ENCODE measurements around the gene ALOX15.
"Not testable (repeated sequence)": the region's sequence is repeated elsewhere in the genome, so short reads cannot be mapped to it uniquely, and the experiment has no call there.

Gene ALOX15

GRCh38 chr17:4641297-4642195, at the start of gene ALOX15:
Gene ALOX15 (minus strand): TSS chr17:4641678. CDS start chr17:4641651, 27 bp downstream.
- DNase-seq (ENCODE audit: extremely low read depth in 1 of 2, low read depth in 1 of 2): no peak

GRCh38 chr17:4690745-4691144, 49.3 kb upstream of the ALOX15 start:
- DNase-seq (ENCODE audit: extremely low read depth in 1 of 2, low read depth in 1 of 2): no peak

- DNase-seq (ENCODE audit: extremely low read depth in 1 of 2, low read depth in 1 of 2): not testable (repeated sequence)
Observed at GRCh38 chr17:4689872-4690271, 48.4 kb upstream of the ALOX15 start.

- not testable (repeated sequence) for DNase-seq (ENCODE audit: extremely low read depth in 1 of 2, low read depth in 1 of 2)
Observed at GRCh38 chr17:4683739-4684138, 42.3 kb upstream of the ALOX15 start.

GRCh38 chr17:4679658-4680057, 38.2 kb upstream of the ALOX15 start:
- DNase-seq (ENCODE audit: extremely low read depth in 1 of 2, low read depth in 1 of 2): no peak

GRCh38 chr17:4678448-4679026, 37.1 kb upstream of the ALOX15 start:
- no peak for DNase-seq (ENCODE audit: extremely low read depth in 1 of 2, low read depth in 1 of 2)

GRCh38 chr17:4676791-4677190, 35.3 kb upstream of the ALOX15 start:
- DNase-seq (ENCODE audit: extremely low read depth in 1 of 2, low read depth in 1 of 2): no peak

GRCh38 chr17:4675791-4676190, 34.3 kb upstream of the ALOX15 start:
- no peak for DNase-seq (ENCODE audit: extremely low read depth in 1 of 2, low read depth in 1 of 2)

GRCh38 chr17:4674685-4674998, 33.2 kb upstream of the ALOX15 start:
- no peak for DNase-seq (ENCODE audit: extremely low read depth in 1 of 2, low read depth in 1 of 2)

- DNase-seq (ENCODE audit: extremely low read depth in 1 of 2, low read depth in 1 of 2): no peak
Observed at GRCh38 chr17:4673986-4674684, 32.7 kb upstream of the ALOX15 start.

GRCh38 chr17:4673169-4673568, 31.7 kb upstream of the ALOX15 start:
- DNase-seq (ENCODE audit: extremely low read depth in 1 of 2, low read depth in 1 of 2): no peak

- DNase-seq (ENCODE audit: extremely low read depth in 1 of 2, low read depth in 1 of 2): no peak
Observed at GRCh38 chr17:4672751-4673150, 31.3 kb upstream of the ALOX15 start.

- no peak for DNase-seq (ENCODE audit: extremely low read depth in 1 of 2, low read depth in 1 of 2)
Observed at GRCh38 chr17:4672055-4672630, 30.7 kb upstream of the ALOX15 start.

- DNase-seq (ENCODE audit: extremely low read depth in 1 of 2, low read depth in 1 of 2): no peak
Observed at GRCh38 chr17:4667166-4667565, 25.7 kb upstream of the ALOX15 start.

- no peak for DNase-seq (ENCODE audit: extremely low read depth in 1 of 2, low read depth in 1 of 2)
Observed at GRCh38 chr17:4666296-4666695, 24.8 kb upstream of the ALOX15 start.

GRCh38 chr17:4665027-4665426, 23.5 kb upstream of the ALOX15 start:
- no peak for DNase-seq (ENCODE audit: extremely low read depth in 1 of 2, low read depth in 1 of 2)

- no peak for DNase-seq (ENCODE audit: extremely low read depth in 1 of 2, low read depth in 1 of 2)
Observed at GRCh38 chr17:4664230-4664629, 22.8 kb upstream of the ALOX15 start.

- no peak for DNase-seq (ENCODE audit: extremely low read depth in 1 of 2, low read depth in 1 of 2)
Observed at GRCh38 chr17:4663711-4664110, 22.2 kb upstream of the ALOX15 start.

GRCh38 chr17:4658478-4659305, 17.2 kb upstream of the ALOX15 start:
- DNase-seq (ENCODE audit: extremely low read depth in 1 of 2, low read depth in 1 of 2): no peak

- no peak for DNase-seq (ENCODE audit: extremely low read depth in 1 of 2, low read depth in 1 of 2)
Observed at GRCh38 chr17:4657678-4658077, 16.2 kb upstream of the ALOX15 start.

GRCh38 chr17:4655933-4656332, 14.5 kb upstream of the ALOX15 start:
- DNase-seq (ENCODE audit: extremely low read depth in 1 of 2, low read depth in 1 of 2): not testable (repeated sequence)
